GM10266 (cell line): ENCODE measurements around the gene TGIF1.
"Not testable (repeated sequence)": the region's sequence is repeated elsewhere in the genome, so short reads cannot be mapped to it uniquely, and the experiment has no call there.

Source experiments
- DNase-seq: peaks from one replicate; pipeline ENCODE4 v3.0.0; 2012; ENCODE audit errors: extremely low spot score
- TF ChIP-seq, protein P1 (sequence below): IDR thresholded peaks from 2 replicates; pipeline ENCODE4 v1.5.1; 2012; ENCODE audit warnings: mild to moderate bottlenecking, low read depth; ENCODE audit not compliant: control insufficient read depth, insufficient read depth; ENCODE audit errors: missing control alignments

TGIF1 gene

DNA sequence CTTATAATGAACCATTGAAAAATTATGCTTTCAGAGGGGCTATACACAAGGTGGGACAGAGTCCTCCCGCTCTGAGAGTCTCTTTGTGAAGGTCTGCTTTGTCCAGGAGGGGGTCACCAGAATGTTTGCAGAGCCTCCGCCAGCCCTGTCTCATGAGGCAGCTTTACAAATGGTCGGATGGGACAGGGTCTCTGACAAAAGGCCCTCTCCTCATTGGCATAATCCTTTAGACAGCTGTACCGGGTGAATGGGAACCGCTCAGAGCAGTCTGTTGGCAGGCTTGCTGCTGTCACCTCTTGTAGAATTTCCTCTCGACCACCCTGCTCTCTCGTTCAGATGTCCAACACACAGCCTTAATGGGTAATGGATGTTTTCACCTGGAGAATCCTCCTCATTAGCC, 40.2 kb upstream of the TGIF1 start:
- no peak for DNase-seq
- TF ChIP-seq, protein P1, sequence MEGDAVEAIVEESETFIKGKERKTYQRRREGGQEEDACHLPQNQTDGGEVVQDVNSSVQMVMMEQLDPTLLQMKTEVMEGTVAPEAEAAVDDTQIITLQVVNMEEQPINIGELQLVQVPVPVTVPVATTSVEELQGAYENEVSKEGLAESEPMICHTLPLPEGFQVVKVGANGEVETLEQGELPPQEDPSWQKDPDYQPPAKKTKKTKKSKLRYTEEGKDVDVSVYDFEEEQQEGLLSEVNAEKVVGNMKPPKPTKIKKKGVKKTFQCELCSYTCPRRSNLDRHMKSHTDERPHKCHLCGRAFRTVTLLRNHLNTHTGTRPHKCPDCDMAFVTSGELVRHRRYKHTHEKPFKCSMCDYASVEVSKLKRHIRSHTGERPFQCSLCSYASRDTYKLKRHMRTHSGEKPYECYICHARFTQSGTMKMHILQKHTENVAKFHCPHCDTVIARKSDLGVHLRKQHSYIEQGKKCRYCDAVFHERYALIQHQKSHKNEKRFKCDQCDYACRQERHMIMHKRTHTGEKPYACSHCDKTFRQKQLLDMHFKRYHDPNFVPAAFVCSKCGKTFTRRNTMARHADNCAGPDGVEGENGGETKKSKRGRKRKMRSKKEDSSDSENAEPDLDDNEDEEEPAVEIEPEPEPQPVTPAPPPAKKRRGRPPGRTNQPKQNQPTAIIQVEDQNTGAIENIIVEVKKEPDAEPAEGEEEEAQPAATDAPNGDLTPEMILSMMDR: no peak

DNA sequence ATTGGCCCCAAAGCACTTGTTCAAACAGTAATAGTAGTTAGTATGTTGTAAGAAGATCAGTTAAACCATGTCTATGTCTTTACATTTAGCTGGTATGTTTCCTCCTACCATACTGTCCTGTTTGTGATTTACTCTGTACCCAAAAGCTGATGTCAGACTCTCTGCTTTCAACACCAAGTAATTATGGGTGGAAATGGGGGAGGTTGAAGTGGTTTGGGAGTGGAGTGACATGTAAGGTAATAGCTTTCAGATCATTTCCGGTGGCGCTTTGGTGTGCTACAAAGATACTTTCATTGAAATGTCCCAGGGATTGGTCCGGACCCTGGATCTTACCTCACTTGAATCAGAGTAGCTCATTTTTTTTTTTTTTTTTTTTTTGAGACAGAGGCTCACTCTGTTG, 39.7 kb upstream of the TGIF1 start:
- TF ChIP-seq, protein P1: no peak

DNA sequence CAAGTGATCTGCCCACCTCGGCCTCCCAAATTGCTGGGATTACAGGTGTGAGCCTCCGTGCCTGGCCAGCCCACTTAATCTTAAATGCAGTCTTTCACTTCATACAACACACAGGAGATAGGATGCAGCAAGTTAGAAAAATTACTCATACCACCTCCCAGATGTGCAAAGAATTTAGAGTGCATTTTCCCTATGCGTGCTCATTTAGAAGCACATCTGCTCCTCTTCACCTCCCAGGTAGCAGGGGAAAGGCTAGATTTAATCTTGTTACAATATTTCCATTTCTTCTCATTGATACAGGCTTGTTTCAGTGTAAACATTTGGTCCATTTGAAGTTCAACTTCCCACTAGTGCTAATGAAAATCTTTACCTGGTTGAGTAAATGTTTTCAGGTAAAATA, 39.1 kb upstream of the TGIF1 start:
- DNase-seq: not testable (repeated sequence)

More for the DNA sequence above, 39.7 kb upstream of the TGIF1 start:
- DNase-seq: no peak

DNA sequence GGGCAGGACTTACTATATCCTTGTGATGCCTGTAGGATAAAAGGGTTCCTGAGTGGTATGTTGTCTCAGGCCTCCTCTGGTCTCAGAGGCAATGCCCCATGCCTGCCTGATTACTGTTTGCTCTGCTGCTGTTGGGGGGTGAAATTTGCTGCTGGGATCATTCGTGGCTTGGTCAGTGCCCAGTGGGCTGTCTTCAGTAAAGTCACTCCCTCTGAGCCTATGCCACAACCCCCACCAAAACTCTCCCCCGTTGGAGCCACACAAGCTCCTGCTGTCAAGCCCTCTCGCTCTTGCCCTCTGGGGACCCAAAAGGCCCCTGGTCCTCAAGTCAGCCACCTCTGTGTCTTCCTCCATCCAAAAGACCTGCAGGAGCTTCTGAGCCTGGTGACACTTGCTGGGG, 38.6 kb upstream of the TGIF1 start:
- no peak for DNase-seq
- TF ChIP-seq, protein P1: no peak

DNA sequence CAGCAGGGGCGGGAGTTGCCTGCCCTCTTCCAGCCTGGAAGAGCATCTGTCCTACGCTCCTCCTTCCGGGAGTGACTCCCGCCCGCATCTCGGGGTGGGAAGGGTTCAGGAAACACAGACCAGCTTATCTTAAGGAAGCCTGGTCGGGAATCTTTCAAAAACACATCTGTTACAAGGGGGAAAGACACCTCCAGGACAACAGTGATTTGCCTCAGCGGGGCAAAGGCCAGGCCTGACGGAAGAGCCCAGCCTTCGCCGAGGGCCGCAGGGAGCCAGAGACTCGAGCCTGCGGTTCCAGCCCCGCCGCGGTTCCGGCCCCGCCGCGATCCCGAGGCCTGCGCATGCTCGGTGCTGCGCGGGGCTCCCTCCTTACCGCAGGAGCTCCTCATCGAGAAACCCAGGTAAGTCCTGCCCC, 38.1 kb upstream of the TGIF1 start:
- DNase-seq: no peak
- TF ChIP-seq, protein P1: no peak

DNA sequence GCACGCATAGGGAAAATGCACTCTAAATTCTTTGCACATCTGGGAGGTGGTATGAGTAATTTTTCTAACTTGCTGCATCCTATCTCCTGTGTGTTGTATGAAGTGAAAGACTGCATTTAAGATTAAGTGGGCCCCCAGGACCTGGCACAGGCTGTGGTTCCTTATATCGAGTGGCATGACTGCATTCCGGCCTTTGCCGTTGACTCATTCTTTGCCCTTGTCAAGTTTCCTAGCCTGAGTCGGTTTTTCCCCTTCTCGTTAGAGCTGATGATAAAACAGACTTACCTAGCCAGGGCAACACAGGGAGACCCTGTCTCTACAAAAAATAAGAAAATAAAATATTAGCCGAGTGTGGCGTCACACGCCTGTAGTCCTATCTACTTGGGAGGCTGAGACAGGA, 37.4 kb upstream of the TGIF1 start:
- DNase-seq: not testable (repeated sequence)

DNA sequence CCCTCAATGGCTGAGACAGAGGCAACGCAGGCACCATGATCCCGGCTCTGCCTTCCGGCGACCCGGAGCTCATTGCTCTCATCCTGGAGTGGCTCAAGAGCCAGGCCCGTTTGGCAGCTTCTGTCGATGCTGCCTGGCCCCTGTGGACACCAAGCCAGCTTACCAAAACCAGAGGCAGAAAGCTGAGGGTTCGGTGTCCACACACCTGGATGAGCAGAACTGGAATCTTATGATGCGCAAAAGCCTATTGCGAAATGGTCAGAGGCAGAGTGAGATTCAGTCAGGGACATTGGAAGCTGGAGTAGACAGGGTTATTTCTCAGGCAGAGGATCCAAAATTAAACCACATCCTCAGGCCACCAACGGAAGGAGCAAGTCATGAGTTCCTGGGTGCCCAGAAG, 34.9 kb upstream of the TGIF1 start:
- DNase-seq: no peak
- TF ChIP-seq, protein P1: no peak

DNA sequence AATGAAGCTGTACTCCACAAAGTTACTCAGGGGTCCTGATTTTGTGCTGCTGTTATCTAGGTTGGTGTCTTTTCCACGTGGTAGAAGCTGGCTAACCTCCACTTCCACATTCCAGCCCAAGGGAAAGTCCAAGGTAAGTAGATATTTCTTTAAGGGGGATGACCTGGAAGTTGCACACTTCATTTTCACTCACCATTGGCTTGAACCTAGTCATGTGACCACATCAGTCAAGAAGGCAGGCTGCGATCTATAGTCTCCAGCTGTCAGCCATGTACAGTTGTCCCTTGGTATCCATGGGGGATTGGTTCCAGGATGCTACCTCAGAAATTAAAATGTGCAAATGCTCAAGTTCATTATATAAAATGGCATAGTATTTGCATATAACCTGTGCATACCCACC, 31.9 kb upstream of the TGIF1 start:
- no peak for DNase-seq
- TF ChIP-seq, protein P1: no peak
